Stimulated activated CD4-positive, alpha-beta T cell treated with anti-CD3 and anti-CD28 coated beads, Interleukin-1b, Interleukin-23, amount 100 ng/mL, for 24 hours (primary cell): Measurements from ENCODE around the gene DISC1.
A peak's percentile ranks its signal among the peaks of the same experiment; 100 is the strongest.
"Not testable (repeated sequence)": the region's sequence is repeated elsewhere in the genome, so short reads cannot be mapped to it uniquely, and the experiment has no call there.

Source experiments
- DNase-seq, 4 experiments: peaks; one replicate each; pipeline ENCODE4 v3.0.0-alpha.2; 2020; ENCODE audit warnings: low read depth in 4 of 4, low spot score in 1 of 4

Gene DISC1

GRCh38 chr1:231605149-231606100 lies 21.2 kb upstream of the DISC1 start:
- no peak for DNase-seq

DNA sequence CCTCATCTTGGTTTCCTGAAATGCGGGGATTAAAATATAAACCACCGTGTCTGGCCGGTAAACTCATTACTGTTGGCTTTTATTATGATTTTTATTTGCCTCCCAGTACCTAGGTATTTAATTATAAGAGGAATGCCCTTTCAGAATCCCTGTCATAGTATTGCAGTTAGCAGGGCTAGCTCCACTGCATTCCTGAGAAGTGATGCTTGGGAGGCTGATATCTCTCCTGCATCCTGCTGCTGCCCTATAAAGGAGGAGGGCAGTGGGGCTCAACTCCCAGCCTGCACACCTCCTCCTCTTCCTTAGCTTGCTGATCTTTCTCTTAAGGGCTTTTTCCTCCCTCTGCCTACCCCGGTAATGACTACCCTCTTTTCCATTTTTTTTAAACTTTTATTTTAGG lies 19.9 kb upstream of the DISC1 start:
- no peak for DNase-seq

DNA sequence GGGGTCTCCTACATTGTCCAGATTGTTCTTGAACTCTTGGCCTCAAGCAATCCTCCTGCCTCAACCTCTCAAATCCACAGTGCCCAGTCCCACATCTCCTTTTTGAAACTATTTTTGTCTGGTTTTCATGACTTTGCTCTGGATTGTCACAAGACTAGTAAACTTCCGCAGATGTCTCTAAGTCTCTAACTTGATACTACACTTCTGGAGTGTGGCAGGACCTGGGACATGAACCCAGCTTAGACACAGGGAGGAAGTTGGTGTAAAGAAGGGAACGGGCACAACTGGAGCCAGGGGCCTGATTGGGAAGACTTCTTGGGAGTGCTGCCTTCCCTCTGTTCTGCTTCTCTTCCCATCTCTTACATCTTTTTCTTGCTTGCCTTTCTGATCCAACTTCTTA lies 16.2 kb upstream of the DISC1 start:
- DNase-seq = no peak

- no peak for DNase-seq
These were observed 15.5 kb upstream of the DISC1 start for GRCh38 chr1:231611111-231611510.

GRCh38 chr1:231611851-231612250 lies 14.7 kb upstream of the DISC1 start:
- no peak for DNase-seq

DNA sequence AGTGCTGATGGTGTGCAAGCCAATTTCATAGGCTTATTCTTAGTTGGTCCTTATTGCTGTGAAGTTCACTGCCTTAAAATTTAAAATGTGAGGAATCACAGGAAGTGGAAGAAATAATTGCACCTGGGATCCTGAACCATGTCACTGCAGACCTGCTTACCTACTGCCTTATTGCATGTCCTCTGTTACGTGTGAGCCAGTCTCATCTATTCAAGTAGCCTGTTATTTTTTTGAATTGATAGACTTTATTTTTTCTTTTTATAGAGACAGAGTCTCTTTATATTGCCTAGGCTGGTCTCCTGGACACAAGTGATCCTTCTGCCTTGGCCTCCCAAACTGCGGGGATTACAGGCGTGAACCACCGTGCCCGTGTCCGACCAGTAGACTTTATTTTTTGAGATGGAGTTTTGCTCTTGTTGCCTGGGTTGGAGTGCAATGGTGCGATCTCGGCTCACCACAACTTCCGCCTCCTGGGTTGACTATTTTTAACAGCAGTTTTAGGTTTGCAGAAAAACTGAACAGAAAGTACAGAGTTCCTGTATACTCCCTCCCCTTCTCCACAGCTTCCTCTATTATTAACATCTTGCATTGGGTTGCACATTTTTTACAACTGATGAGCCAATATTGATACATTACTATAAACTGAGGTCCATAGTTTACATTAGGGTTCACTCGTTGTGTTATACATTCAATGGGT lies 14.0 kb upstream of the DISC1 start:
- DNase-seq = no peak

- DNase-seq = no peak
These were observed 12.9 kb upstream of the DISC1 start for GRCh38 chr1:231613419-231614349.

DNA sequence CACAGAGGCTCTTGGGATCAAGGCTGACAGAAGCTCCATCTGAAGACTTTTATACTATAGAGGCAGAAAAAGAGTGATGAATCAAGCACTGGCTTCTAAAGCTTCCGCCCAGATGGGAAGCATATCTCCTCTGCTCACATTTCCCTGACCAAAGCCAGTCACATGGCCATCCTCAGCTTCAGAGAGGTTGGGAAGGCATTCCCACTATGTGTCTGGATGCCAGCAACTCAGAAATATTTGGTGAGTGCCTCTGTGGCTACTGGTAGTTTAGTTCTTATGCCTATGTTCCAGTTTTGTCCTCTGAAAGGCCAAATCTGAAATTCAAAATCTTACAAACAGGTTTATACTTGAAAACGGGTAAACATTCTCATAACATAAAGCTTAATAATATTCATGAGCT lies 9.9 kb upstream of the DISC1 start:
- DNase-seq = no peak

- no peak for DNase-seq
These were observed 7.9 kb upstream of the DISC1 start for GRCh38 chr1:231618609-231619256.

GRCh38 chr1:231619257-231619634 lies 7.3 kb upstream of the DISC1 start:
- DNase-seq = no peak

DNA sequence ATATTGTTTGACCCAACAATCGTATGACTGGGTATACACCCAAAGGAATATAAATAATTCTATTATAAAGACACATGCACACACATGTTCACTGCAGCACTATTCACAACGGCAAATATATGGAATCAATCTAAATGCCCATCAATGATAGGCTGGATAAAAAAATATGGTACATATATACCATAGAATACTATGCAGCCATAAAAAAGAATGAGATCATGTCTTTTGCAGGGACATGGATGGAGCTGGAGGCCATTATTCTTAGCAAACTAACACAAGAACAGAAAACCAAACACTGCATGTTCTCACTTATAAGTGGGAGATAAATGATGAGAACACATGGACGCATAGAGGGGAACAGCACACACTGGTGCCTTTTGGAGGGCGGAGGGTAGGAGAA lies 1.5 kb upstream of the DISC1 start:
- not testable (repeated sequence) for DNase-seq

- no peak for DNase-seq
These were observed 535 bp upstream of the DISC1 start for GRCh38 chr1:231625975-231626534.

DNA sequence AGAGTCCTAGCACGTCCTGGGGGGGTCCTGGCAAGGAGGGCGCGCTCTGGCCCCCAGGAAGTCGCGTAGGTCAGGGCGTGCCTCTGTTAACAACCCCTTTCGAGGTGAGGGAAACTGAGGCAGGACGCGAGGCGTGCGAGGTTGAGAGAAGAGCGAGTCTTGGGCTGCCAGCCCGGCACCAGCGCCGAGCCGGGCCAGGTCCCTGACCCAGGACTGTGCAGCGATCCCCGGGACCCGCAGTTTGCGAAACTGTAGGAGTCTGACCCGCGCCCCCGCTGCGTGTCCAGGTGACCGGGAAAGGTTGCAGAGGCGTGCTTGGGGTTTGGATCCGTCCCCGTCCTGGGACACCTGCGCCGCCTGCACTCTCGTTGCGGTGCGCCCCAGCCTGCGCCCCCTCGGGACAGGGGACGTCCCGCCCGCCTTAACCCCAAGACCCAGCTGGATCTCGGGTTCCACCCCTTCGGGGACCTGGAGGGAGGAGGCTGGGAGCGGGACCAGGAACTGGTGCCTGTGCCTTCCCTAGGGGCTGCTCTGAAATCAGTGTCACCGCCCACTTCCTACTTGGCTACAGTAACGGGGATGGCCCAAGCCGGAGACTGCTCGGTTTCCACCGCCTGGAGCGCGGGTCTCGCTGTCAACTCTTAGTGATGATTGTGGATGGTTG lies 493 bp downstream of the DISC1 start:
- DNase-seq = no peak

GRCh38 chr1:231628207-231628876 lies 1.8 kb downstream of the DISC1 start:
- peak; percentile 45 to 57 (median 50) for DNase-seq

DNA sequence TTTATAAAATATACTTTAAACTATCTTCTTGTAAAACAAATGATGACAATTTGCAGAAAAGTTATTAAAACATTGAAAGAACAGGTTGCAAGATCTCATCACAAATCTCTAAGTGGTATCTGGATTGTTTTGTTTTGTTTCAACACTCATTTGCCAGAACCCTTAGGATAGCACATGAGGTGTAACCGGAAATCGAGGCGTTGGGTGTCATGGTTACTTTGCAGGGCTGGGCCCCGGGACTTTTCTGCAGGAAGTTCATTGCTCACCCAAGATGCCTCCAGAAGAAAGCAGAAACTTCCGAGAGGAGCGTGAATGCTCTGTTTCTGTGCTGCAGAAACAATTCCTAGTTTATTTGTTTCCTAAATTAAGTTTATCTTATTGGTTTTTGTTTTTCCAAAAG lies 2.5 kb downstream of the DISC1 start:
- no peak for DNase-seq

- DNase-seq = no peak
These were observed 4.1 kb downstream of the DISC1 start for GRCh38 chr1:231630558-231631205.

- DNase-seq = no peak
These were observed 5.1 kb downstream of the DISC1 start for GRCh38 chr1:231631717-231632116.

GRCh38 chr1:231632119-231632518 lies 5.5 kb downstream of the DISC1 start:
- no peak for DNase-seq
